ENCODE data around the gene USHBP1. TPM values are rescaled to one million over a fixed set of nuclear protein-coding genes. Genes with fewer than 3 reads are reported as not detected.
A peak's percentile ranks its signal among the peaks of the same experiment; 100 is the strongest.

USHBP1 gene
- total and polyA plus RNA-seq, 2 experiments from 2014 or later: 0.39 to 0.56 TPM

DNA sequence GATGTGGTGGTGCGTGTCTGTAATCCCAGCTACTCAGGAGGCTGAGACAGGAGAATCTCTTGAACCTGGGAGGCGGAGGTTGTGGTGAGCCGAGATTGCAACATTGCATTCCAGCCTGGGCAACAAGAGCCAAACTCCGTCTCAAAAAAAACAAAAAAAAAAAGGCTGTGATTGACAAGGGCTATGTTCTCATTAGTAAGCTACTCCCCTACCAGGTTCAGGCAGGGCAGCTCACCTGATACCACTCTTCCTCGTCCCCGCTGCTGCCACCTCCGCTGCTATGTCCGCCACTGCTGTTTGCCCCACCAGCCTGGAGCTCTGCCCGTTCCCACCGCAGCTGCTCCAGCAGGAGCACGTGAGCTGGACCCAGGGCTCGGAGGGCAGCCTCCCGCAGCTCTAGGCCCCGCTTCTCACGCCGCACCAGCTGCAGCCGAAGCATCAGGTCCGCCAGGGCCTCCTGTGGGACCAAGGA lies 9.4 kb downstream of the USHBP1 start:
- H3K4me1 ChIP-seq (ENCODE audit: low read depth): no peaks in the 10 kb centered on the region
- H3K9me3 ChIP-seq (ENCODE audit: low read depth): no peaks in the 10 kb centered on the region
- H3K36me3 ChIP-seq: no peaks in the 10 kb centered on the region
- no peak overlapping the region for H3K4me3 ChIP-seq
- TF ChIP-seq, protein P1, sequence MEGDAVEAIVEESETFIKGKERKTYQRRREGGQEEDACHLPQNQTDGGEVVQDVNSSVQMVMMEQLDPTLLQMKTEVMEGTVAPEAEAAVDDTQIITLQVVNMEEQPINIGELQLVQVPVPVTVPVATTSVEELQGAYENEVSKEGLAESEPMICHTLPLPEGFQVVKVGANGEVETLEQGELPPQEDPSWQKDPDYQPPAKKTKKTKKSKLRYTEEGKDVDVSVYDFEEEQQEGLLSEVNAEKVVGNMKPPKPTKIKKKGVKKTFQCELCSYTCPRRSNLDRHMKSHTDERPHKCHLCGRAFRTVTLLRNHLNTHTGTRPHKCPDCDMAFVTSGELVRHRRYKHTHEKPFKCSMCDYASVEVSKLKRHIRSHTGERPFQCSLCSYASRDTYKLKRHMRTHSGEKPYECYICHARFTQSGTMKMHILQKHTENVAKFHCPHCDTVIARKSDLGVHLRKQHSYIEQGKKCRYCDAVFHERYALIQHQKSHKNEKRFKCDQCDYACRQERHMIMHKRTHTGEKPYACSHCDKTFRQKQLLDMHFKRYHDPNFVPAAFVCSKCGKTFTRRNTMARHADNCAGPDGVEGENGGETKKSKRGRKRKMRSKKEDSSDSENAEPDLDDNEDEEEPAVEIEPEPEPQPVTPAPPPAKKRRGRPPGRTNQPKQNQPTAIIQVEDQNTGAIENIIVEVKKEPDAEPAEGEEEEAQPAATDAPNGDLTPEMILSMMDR (IDR thresholded peaks at IDR 0.05; ENCODE audit: low read depth, low read length): no peak
- peak in 1 of 2 donors; percentile 60 for DNase-seq (ENCODE audit: low read depth in 1 of 2, low spot score in 1 of 2)
- no peaks in the 10 kb centered on the region for H3K27me3 ChIP-seq
- H3K27ac ChIP-seq: no peak overlapping the region

DNA sequence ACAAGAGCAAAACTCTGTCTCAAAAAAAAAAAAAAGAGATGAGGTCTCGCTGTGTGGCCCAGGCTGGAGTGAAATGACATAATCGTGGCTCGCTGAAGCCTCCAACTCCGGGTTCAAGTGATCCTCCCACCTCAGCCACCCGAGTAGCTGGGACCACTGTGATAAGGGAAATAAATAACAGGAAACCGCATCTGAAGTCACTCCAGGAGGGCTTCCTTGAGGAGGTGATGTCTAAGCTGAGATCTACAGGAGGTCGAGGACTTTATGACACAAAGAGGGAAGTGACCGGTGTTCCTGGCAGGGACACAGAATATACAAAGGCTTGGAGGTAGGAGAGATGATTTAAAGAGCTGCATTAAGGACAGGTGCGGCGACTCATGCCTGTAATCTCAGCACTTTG lies 9.9 kb downstream of the USHBP1 start:
- TF ChIP-seq, protein P1 (IDR thresholded peaks at IDR 0.05; ENCODE audit: low read depth, low read length): no peak
- Histone ChIP-seq H3K27ac (no peak overlapping the region), H3K4me1 (ENCODE audit: low read depth) (no peaks in the 10 kb centered on the region), H3K36me3 (no peaks in the 10 kb centered on the region), H3K27me3 (no peaks in the 10 kb centered on the region), H3K9me3 (ENCODE audit: low read depth) (no peaks in the 10 kb centered on the region), H3K4me3 (no peak overlapping the region)
- DNase-seq (ENCODE audit: low read depth in 1 of 2, low spot score in 1 of 2): no peak

DNA sequence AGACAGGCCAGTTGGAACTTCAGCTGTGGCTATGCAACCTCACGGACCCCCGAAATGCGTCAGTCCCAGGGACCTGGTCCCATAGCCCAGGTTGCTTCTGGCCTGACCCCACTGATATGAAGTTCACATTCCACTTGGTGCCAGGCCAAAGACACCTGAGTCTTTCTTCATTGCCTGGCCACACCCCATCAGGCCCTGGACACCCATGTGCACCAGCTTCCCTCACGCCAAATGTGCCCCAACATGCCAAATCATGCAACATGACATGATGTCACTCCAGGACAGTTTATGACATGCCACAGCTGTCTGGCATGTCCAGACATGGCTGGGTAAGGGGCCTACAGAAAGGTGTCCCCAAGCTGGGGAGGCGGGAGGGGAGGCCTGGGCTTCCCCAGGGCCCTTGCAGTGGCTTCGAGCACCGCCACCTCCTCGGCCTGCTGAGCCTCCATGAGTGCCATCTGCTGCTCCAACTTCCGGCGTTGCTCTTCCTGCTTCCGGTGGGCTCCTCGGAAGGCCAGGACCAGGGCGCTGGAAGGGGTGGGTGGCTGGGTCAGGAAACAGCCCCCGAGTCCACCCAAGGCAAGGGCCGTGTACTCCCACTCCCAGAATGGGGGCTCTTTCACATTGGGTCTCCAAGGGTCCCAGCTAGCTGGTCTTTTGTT lies 14.5 kb downstream of the USHBP1 start:
- Histone ChIP-seq H3K4me1 (ENCODE audit: low read depth) (peaks cover 20% of the 10 kb centered on the region), H3K27ac (no peak overlapping the region), H3K9me3 (ENCODE audit: low read depth) (no peaks in the 10 kb centered on the region), H3K36me3 (no peaks in the 10 kb centered on the region), H3K27me3 (no peaks in the 10 kb centered on the region), H3K4me3 (no peak overlapping the region)
- no peak for DNase-seq (ENCODE audit: low read depth in 1 of 2, low spot score in 1 of 2)
- TF ChIP-seq, protein P1 (IDR thresholded peaks at IDR 0.05; ENCODE audit: low read depth, low read length): no peak

DNA sequence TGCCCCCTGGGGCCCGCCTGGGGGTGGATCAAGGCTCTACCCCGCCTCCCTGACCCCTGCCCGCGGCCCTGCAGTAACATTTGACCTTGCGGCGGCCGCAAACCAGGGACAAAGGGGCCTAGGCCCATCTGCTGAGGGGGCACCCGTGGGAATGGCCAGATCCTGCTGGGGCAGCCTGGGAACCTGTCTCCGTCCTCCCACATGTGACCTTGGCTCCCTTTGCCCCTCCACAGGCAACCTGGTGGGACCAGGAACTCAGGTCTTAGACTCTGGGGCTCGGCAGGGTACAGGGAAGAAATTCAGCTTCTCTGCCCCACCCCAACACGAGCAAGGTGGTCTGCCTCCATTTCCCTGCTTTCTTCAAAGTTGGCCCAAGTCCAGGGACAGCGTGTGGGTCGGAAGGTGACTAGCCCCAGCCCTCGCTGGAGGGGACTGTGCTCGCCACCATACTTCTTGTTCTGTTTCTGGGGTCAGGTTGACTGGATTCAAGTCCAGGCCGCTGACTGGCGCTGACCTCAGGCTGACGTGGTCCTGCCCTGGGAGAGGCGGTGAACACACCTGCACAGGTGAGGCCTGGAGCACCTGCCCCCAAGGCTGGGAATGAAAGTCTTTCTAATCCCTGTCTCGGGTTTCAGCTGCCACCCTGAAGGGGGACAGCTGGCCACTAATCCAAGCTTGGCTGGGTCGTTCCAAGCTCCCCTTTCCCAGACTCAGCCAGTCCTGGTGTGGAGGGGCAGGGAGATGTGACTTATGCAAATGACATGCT lies 16.4 kb downstream of the USHBP1 start:
- DNase-seq (ENCODE audit: low read depth in 1 of 2, low spot score in 1 of 2): no peak
- H3K9me3 ChIP-seq (ENCODE audit: low read depth): no peaks in the 10 kb centered on the region
- peak overlapping the region; percentile 76 for H3K27ac ChIP-seq
- TF ChIP-seq, protein P1 (IDR thresholded peaks at IDR 0.05; ENCODE audit: low read depth, low read length): no peak
- H3K4me1 ChIP-seq (ENCODE audit: low read depth): peaks cover 25% of the 10 kb centered on the region
- H3K36me3 ChIP-seq: no peaks in the 10 kb centered on the region
- H3K27me3 ChIP-seq: no peaks in the 10 kb centered on the region
- H3K4me3 ChIP-seq: no peak overlapping the region

DNA sequence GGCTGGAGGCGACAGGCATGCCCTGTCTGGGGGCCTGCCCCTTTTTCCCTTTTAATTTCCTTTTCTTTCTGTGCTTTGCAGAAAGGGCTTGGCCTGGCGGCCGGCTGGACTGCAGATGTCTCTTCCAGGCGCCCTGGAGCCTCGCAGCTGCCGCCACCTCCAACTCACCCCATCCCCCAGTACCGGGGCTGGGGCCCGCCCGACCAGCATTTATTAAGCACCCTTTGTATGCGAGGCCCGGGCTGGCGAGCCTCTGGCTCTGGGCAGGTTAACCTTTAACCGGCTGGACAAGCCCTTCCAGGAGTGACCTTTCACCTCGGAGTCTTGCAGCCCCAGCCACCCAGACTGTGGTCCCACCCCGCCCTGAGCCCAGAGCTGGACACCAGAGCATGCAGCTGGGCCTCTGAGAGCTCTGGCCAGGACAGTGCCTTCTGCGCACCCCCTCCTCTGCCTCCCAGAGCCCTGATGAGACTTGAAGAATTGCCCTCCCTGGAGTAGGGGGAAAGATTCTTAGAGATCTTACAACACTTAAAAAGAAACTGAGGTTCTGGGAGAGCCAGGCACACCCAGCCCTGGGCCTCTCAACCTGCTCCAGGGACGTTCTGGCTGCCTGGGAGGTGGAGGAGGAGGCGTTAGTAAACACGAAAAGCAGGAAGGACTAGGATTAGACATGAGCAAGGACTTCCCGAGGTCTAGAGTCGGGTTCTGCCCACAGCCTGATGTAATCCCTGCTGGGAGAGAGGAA lies 17.7 kb downstream of the USHBP1 start:
- TF ChIP-seq, protein P1 (IDR thresholded peaks at IDR 0.05; ENCODE audit: low read depth, low read length): no peak
- H3K4me1 ChIP-seq (ENCODE audit: low read depth): peaks cover 26% of the 10 kb centered on the region
- H3K27ac ChIP-seq: peak overlapping the region; percentile 88
- H3K36me3 ChIP-seq: no peaks in the 10 kb centered on the region
- H3K4me3 ChIP-seq: peak overlapping the region; percentile 39
- no peaks in the 10 kb centered on the region for H3K27me3 ChIP-seq
- no peaks in the 10 kb centered on the region for H3K9me3 ChIP-seq (ENCODE audit: low read depth)
- DNase-seq (ENCODE audit: low read depth in 1 of 2, low spot score in 1 of 2): peak in 1 of 2 donors; percentile 29

Measured in cardiac muscle cell (in vitro differentiated cells and primary cell).